ENCODE measurements around the gene GALNT12. TPM values are rescaled to one million over a fixed set of nuclear protein-coding genes. Genes with fewer than 3 reads are reported as not detected.

GALNT12 gene
- total RNA-seq, 6 donors from 2014 or later, result 18.2 to 89.1 (median 30.0) TPM

DNA sequence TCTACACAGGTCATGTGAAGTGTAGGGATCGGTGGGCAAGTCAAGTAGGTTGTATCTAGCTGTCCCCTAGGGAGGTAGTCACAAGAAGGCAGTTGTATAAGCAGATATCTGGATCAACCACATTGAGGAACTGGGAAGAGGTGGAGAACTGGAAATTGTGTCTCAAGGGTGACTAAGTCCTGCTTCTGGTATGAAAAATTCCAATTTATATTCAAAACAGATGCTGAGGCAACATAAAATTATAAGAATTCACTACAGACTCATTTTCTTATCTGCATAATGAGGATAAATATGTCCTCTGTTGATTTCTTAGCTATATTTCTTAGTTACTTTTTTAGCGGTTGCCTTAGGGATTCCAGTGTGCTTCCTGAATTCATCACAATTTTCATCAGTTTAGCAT is 46.8 kb downstream of the GALNT12 start:
- TF ChIP-seq CTCF (IDR thresholded peaks at IDR 0.05) (no peak), EP300 (IDR thresholded peaks at IDR 0.05) (no peak), POLR2A (IDR thresholded peaks at IDR 0.05) (no peak)
- Histone ChIP-seq H3K4me1 (no peaks in the 10 kb centered on the region), H3K9me3 (no peaks in the 10 kb centered on the region), H3K36me3 (no peaks in the 10 kb centered on the region), H3K27ac (no peak overlapping the region), H3K4me3 (no peak overlapping the region), H3K27me3 (no peaks in the 10 kb centered on the region)
- 87 to 89% methylated on average over 2 of the region's 2 CpGs for WGBS, 2 donors
- ATAC-seq (ENCODE audit: low FRiP score in 2 of 2) (no peak), DNase-seq (no peak)

- Histone ChIP-seq H3K4me3 (no peak overlapping the region), H3K9me3 (no peaks in the 10 kb centered on the region), H3K36me3 (no peaks in the 10 kb centered on the region), H3K27me3 (no peaks in the 10 kb centered on the region), H3K4me1 (no peaks in the 10 kb centered on the region), H3K27ac (no peak overlapping the region)
- WGBS, 2 donors, result 100% methylated on average over 1 of the region's 1 CpG
- TF ChIP-seq POLR2AphosphoS5 (IDR thresholded peaks at IDR 0.05) (no peak), CTCF (IDR thresholded peaks at IDR 0.05) (no peak), EP300 (IDR thresholded peaks at IDR 0.05) (no peak), POLR2A (IDR thresholded peaks at IDR 0.05) (no peak)
- DNase-seq (no peak), ATAC-seq (ENCODE audit: low FRiP score in 2 of 2) (no peak)
Observed at GRCh38 chr9:98855592-98855991, 48.1 kb downstream of the GALNT12 start.

DNA sequence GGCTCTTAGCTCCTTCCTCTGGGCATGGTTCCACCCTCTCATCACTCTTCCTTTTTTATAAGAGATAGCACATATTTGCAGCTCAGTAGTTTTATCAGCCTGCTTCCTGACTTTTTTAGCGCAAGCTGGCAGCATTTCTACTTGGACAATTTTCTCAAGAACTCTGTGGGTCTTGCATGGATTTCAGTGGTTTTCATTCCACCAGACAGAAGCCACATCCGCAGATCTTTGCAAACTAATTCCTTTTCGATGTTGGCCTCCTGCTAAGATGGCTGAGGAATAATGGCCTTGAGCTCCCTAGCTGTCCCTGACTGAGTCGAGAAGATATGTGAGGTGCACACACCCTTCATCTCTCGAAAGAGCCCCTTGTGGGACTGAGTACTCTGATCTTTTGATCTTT is 49.5 kb downstream of the GALNT12 start:
- H3K9me3 ChIP-seq, result no peaks in the 10 kb centered on the region
- H3K27me3 ChIP-seq, result no peaks in the 10 kb centered on the region
- 62 to 65% methylated on average over 5 of the region's 5 CpGs for WGBS, 2 donors

GRCh38 chr9:98859941-98860340 is 52.5 kb downstream of the GALNT12 start:
- TF ChIP-seq POLR2AphosphoS5 (IDR thresholded peaks at IDR 0.05), result no peak
- no peak for TF ChIP-seq EP300 (IDR thresholded peaks at IDR 0.05)
- TF ChIP-seq CTCF (IDR thresholded peaks at IDR 0.05), result no peak
- TF ChIP-seq POLR2A (IDR thresholded peaks at IDR 0.05), result no peak
- Histone ChIP-seq H3K4me3 (no peak overlapping the region), H3K4me1 (peaks cover 0 to 3% (median 0%) of the 10 kb centered on the region in 4 donors), H3K27ac (no peak overlapping the region), H3K36me3 (no peaks in the 10 kb centered on the region), H3K9me3 (no peaks in the 10 kb centered on the region), H3K27me3 (no peaks in the 10 kb centered on the region)
- DNase-seq, result no peak
- no peak for ATAC-seq (ENCODE audit: low FRiP score in 2 of 2)
- 88 to 100% methylated on average over 2 to 5 of the region's 5 CpGs for WGBS, 2 donors

More for the DNA sequence above, 49.5 kb downstream of the GALNT12 start:
- Histone ChIP-seq H3K36me3 (no peaks in the 10 kb centered on the region), H3K27ac (no peak overlapping the region), H3K4me3 (no peak overlapping the region), H3K4me1 (peaks cover 0 to 3% (median 0%) of the 10 kb centered on the region in 4 donors)
- TF ChIP-seq CTCF (IDR thresholded peaks at IDR 0.05), result no peak
- no peak for TF ChIP-seq POLR2AphosphoS5 (IDR thresholded peaks at IDR 0.05)
- no peak for TF ChIP-seq EP300 (IDR thresholded peaks at IDR 0.05)
- no peak for TF ChIP-seq POLR2A (IDR thresholded peaks at IDR 0.05)
- no peak for ATAC-seq (ENCODE audit: low FRiP score in 2 of 2)
- DNase-seq, result no peak

DNA sequence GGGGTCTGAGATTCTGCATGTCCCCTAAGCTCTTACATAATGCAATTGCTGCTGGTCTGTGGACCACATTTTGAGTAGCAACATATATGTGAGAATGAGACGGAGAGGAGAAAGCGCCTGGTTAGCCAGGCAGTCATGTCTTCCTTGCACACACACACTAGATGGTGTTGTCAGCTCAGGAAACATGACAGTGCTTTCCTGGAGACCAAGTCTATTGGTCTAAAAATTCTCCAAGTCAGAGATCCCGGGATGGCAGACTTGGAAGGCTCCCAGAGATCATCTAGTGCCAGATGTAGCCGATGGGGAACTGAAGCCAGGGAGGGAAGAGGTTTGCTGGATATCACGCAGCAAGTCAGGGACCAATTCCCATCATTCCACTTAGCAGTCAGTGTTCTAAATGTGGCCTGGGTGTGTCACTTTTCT is 53.4 kb downstream of the GALNT12 start:
- peak in 1 of 2 donors; percentile 63 for ATAC-seq (ENCODE audit: low FRiP score in 2 of 2)
- Histone ChIP-seq H3K27ac (no peak overlapping the region), H3K4me3 (no peak overlapping the region), H3K9me3 (no peaks in the 10 kb centered on the region), H3K36me3 (no peaks in the 10 kb centered on the region), H3K27me3 (no peaks in the 10 kb centered on the region), H3K4me1 (peaks cover 0 to 3% (median 0%) of the 10 kb centered on the region in 4 donors)
- no peak for DNase-seq
- TF ChIP-seq CTCF (IDR thresholded peaks at IDR 0.05), result peak in 4 of 6 experiments; percentile 10 to 42 (median 24)
- TF ChIP-seq POLR2A (IDR thresholded peaks at IDR 0.05), result no peak
- peak in 1 of 2 donors; percentile 24 for TF ChIP-seq POLR2AphosphoS5 (IDR thresholded peaks at IDR 0.05)
- 27 to 37% methylated on average over 5 of the region's 5 CpGs for WGBS, 2 donors

Data from upper lobe of left lung (tissue), 6 donors.